Left lung (tissue), 10 donors: ENCODE results near the gene STRN3. TPM values are rescaled to one million over a fixed set of nuclear protein-coding genes. Genes with fewer than 3 reads are reported as not detected.

Source experiments
- ATAC-seq: fragments of 200-7000 bp; cut with Tn5 transposase; one replicate; pipeline ENCODE4 v1.9.1; 2020; ENCODE audit warnings: moderate library complexity
- DNase-seq, 4 donors: peaks; one replicate each; pipeline ENCODE4 v3.0.0-alpha.2; 2013 to 2020
- H3K27ac ChIP-seq, 2 donors: fragments of 200-600 bp; sonication (generic) in 1 of 2; one replicate each; pipeline versions ENCODE4 v1.5.0 to v1.8.0; 2020 to 2021
- H3K27me3 ChIP-seq, 2 donors: fragments of 200-600 bp; sonication (generic) in 1 of 2; one replicate each; pipeline versions ENCODE4 v1.5.0 to v1.8.0; 2020 to 2021
- H3K36me3 ChIP-seq, 2 donors: fragments of 200-600 bp; sonication (generic) in 1 of 2; one replicate each; pipeline versions ENCODE4 v1.5.0 to v1.8.0; 2020 to 2021
- H3K4me1 ChIP-seq, 2 donors: fragments of 200-600 bp; one replicate each; pipeline ENCODE4 v1.8.0; 2021
- H3K4me3 ChIP-seq, 2 donors: fragments of 200-600 bp; sonication (generic) in 1 of 2; one replicate each; pipeline versions ENCODE4 v1.5.0 to v1.8.0; 2020 to 2021; ENCODE audit warnings: mild to moderate bottlenecking in 1 of 2
- H3K9me3 ChIP-seq, 2 donors: fragments of 200-600 bp; sonication (generic) in 1 of 2; one replicate each; pipeline versions ENCODE4 v1.5.0 to v1.8.0; 2020 to 2021
- CTCF ChIP-seq, 2 donors: fragments of 200-600 bp; sonication (generic) in 1 of 2; IDR thresholded peaks; one replicate each; pipeline versions ENCODE4 v1.5.0 to v1.8.0; 2021; ENCODE audit warnings: antibody characterized with exemption in 2 of 2
- intact Hi-C, 2 donors: fragments of 100-400 bp; cut with DNase I; formaldehyde crosslinking; loops; one replicate each; pipeline versions ENCODE4 v1.11.2 to v1.14.2; 2022
- microRNA-seq, 2 donors: library from miRNA; unstranded; fragments of <30 nt; microRNA quantifications; one replicate each; pipeline ENCODE4, GENCODE V29; 2019
- polyA plus RNA-seq, 6 donors: library from polyadenylated mRNA; unstranded; fragments of 120-200 nt; gene quantifications; one replicate each; pipeline ENCODE4 v1.2.1, GENCODE V29; 2013; ENCODE audit not compliant: insufficient read length in 6 of 6
- total RNA-seq, 2 donors: library from RNA; stranded (reverse); fragmentation: NEBNext Ultra II Directional; extraction: Animal tissue kit (Norgen Biotek cat#: 25700); gene quantifications; one replicate each; pipeline ENCODE4 v1.2.1, GENCODE V29; 2021
- donor health status: DM: no; HTN: yes; CAD: no.
- donor health status: DM: no; HTN: no; CAD: no.

Gene STRN3
- total and polyA plus RNA-seq, 8 donors: 31.7 to 54.7 (median 46.5) TPM

GRCh38 chr14:30854492-30854891 is 171.7 kb downstream of the STRN3 start:
- no peak overlapping the region for H3K27ac ChIP-seq
- no peak for DNase-seq
- no peak for TF ChIP-seq CTCF (IDR thresholded peaks at IDR 0.05)
- no peak overlapping the region for H3K4me3 ChIP-seq
- ATAC-seq: no peak
- no peaks in the 10 kb centered on the region for H3K9me3 ChIP-seq
- intact Hi-C loops: no loop called here
- no peaks in the 10 kb centered on the region for H3K36me3 ChIP-seq
- H3K27me3 ChIP-seq: no peaks in the 10 kb centered on the region
- no peaks in the 10 kb centered on the region for H3K4me1 ChIP-seq

GRCh38 chr14:30853946-30854345 is 172.2 kb downstream of the STRN3 start:
- ATAC-seq (no peak), DNase-seq (no peak)
- no peak for TF ChIP-seq CTCF (IDR thresholded peaks at IDR 0.05)
- Histone ChIP-seq H3K4me1 (peaks cover 0 to 3% of the 10 kb centered on the region in 2 donors), H3K9me3 (no peaks in the 10 kb centered on the region), H3K27ac (no peak overlapping the region), H3K4me3 (no peak overlapping the region), H3K36me3 (no peaks in the 10 kb centered on the region), H3K27me3 (no peaks in the 10 kb centered on the region)
- intact Hi-C loops: no loop called here

- H3K4me1 ChIP-seq: peaks cover 0 to 8% of the 10 kb centered on the region in 2 donors
- no peak for TF ChIP-seq CTCF (IDR thresholded peaks at IDR 0.05)
- no peaks in the 10 kb centered on the region for H3K36me3 ChIP-seq
- no peaks in the 10 kb centered on the region for H3K27me3 ChIP-seq
- no peak overlapping the region for H3K27ac ChIP-seq
- no peaks in the 10 kb centered on the region for H3K9me3 ChIP-seq
- ATAC-seq (no peak), DNase-seq (no peak)
- intact Hi-C loops: no loop called here
- H3K4me3 ChIP-seq: no peak overlapping the region
Measured at GRCh38 chr14:30849983-30850382, 176.2 kb downstream of the STRN3 start.

GRCh38 chr14:30849354-30849753 is 176.8 kb downstream of the STRN3 start:
- ATAC-seq (no peak), DNase-seq (no peak)
- peaks cover 0 to 8% of the 10 kb centered on the region in 2 donors for H3K4me1 ChIP-seq
- H3K4me3 ChIP-seq: no peak overlapping the region
- no peak overlapping the region for H3K27ac ChIP-seq
- no peaks in the 10 kb centered on the region for H3K9me3 ChIP-seq
- TF ChIP-seq CTCF (IDR thresholded peaks at IDR 0.05): no peak
- intact Hi-C loops: no loop called here
- H3K27me3 ChIP-seq: no peaks in the 10 kb centered on the region
- H3K36me3 ChIP-seq: no peaks in the 10 kb centered on the region

- no peak for TF ChIP-seq CTCF (IDR thresholded peaks at IDR 0.05)
- Histone ChIP-seq H3K9me3 (no peaks in the 10 kb centered on the region), H3K27me3 (no peaks in the 10 kb centered on the region), H3K36me3 (no peaks in the 10 kb centered on the region), H3K27ac (no peak overlapping the region), H3K4me3 (no peak overlapping the region), H3K4me1 (peaks cover 0 to 8% of the 10 kb centered on the region in 2 donors)
- intact Hi-C loops: no loop called here
- DNase-seq (no peak), ATAC-seq (no peak)
Measured at GRCh38 chr14:30848449-30849240, 177.5 kb downstream of the STRN3 start.

Small RNAs within 50 kb of the gene (microRNA-seq; reads per million reads assigned to microRNA genes)
- gene MIR624: 29.1 to 32.5 reads per million in 2 donors

Other genes with a start within 250 kb of the STRN3 start
- gene COCH, start 151.8 kb downstream of the STRN3 start, total RNA-seq: under 1 TPM; 0.55 to 0.70 TPM
- 1 to 10 TPM; 1.3 to 2.0 (median 1.5) TPM for gene COCH, start 151.8 kb downstream of the STRN3 start, polyA plus RNA-seq
- 1 to 10 TPM; 6.9 to 9.2 TPM for gene AP4S1, start 730 bp downstream of the STRN3 start, total RNA-seq
- gene AP4S1, start 730 bp downstream of the STRN3 start, polyA plus RNA-seq: 10 to 100 TPM; 18.8 to 25.0 (median 20.7) TPM
- gene HECTD1, start 181.4 kb upstream of the STRN3 start, total RNA-seq: 100 to 1,000 TPM; 160 to 165 TPM
- 100 to 1,000 TPM; 178 to 203 (median 193) TPM for gene HECTD1, start 181.4 kb upstream of the STRN3 start, polyA plus RNA-seq